ENCODE data around the gene ZNF292.

Gene ZNF292

DNA sequence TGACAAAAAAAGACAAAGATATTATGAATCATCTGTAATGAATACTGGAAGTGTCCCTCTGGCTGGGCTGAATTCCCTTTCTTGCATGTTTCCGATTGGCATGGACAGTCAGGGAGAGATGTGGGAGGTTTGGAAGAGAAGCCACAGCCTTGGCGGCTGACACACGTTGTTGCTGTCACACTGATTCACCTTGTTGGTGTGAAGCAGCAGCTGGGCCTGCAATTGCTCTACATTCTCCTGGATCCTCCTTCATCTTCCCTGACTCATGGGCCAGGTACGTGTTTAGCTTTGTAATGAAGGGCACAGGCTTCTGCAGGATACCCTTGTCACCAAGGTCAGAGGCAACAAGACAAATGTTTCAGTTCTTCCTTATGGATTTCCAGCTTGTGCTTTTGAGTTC lies 153.6 kb downstream of the ZNF292 start:
- no peak for DNase-seq (ENCODE audit: low spot score)
- in situ Hi-C loops (cut with MboI; ENCODE audit: low sequenced_read_pairs, unreplicated experiment): no loop called here
- TF ChIP-seq, protein P1, sequence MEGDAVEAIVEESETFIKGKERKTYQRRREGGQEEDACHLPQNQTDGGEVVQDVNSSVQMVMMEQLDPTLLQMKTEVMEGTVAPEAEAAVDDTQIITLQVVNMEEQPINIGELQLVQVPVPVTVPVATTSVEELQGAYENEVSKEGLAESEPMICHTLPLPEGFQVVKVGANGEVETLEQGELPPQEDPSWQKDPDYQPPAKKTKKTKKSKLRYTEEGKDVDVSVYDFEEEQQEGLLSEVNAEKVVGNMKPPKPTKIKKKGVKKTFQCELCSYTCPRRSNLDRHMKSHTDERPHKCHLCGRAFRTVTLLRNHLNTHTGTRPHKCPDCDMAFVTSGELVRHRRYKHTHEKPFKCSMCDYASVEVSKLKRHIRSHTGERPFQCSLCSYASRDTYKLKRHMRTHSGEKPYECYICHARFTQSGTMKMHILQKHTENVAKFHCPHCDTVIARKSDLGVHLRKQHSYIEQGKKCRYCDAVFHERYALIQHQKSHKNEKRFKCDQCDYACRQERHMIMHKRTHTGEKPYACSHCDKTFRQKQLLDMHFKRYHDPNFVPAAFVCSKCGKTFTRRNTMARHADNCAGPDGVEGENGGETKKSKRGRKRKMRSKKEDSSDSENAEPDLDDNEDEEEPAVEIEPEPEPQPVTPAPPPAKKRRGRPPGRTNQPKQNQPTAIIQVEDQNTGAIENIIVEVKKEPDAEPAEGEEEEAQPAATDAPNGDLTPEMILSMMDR (IDR thresholded peaks at IDR 0.05; ENCODE audit: borderline replicate concordance, control extremely low read depth, extremely low read depth, insufficient read depth, missing control alignments): no peak

- no peak for DNase-seq (ENCODE audit: low spot score)
- TF ChIP-seq, protein P1 (IDR thresholded peaks at IDR 0.05; ENCODE audit: borderline replicate concordance, control extremely low read depth, extremely low read depth, insufficient read depth, missing control alignments): no peak
- in situ Hi-C loops (cut with MboI; ENCODE audit: low sequenced_read_pairs, unreplicated experiment): no loop called here
Observed at GRCh38 chr6:87312860-87313259, 157.5 kb downstream of the ZNF292 start.

Data from GM13976 (cell line).